Muscle of arm (tissue), 12 donors: ENCODE measurements around the gene PCNX2. TPM values are rescaled to one million over a fixed set of nuclear protein-coding genes. Genes with fewer than 3 reads are reported as not detected.
"Not testable (repeated sequence)": the region's sequence is repeated elsewhere in the genome, so short reads cannot be mapped to it uniquely, and the experiment has no call there.

Experiments
- DNase-seq: peaks from one replicate; pipeline ENCODE4 v3.0.0-alpha.2; 2013
- polyA plus RNA-seq, 12 donors: library from polyadenylated mRNA; unstranded; fragments of 120-200 nt; gene quantifications; one replicate each; pipeline ENCODE4 v1.2.1, GENCODE V29; 2013; ENCODE audit not compliant: insufficient read length in 12 of 12

The PCNX2 gene
- polyA plus RNA-seq, 12 donors = 1.5 to 17.6 (median 3.3) TPM; not detected in 1

DNA sequence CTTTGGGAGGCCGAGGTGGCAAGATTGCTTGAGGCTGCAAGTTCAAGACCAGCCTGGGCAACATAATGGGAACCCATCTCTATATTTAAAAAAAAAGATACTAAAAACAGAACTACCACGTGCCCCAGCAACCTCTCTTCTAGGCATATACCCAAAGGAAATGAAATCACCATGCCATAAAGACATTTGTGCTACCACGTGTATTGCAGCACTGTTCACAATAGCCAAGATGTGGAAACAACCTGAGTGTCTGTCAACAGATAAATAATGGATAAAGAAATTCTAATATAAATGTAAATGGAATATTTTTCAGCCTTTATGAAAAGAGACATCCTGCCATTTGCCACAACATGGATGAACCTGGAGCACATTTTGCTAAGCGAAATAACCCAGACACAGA is 128.6 kb downstream of the PCNX2 start:
- no peak for DNase-seq

DNA sequence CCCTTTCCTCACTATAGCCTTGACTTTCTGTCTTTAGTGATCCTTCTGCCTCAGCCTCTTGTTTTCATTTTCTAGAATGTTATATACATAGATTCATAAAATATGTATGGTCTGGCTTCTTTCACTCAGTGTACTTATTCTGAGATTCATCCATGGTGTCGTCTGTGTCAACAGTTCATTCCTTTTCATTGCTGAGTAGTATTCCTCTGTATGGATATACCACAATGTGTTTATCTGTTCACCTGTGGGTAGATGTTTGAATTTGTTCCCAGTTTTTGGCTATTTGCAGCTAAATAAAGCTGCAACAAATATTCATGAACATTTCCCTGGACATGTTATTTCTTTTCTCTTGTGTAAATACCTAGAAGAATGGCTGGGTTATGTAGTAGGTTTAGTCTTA is 131.8 kb downstream of the PCNX2 start:
- DNase-seq = no peak

DNA sequence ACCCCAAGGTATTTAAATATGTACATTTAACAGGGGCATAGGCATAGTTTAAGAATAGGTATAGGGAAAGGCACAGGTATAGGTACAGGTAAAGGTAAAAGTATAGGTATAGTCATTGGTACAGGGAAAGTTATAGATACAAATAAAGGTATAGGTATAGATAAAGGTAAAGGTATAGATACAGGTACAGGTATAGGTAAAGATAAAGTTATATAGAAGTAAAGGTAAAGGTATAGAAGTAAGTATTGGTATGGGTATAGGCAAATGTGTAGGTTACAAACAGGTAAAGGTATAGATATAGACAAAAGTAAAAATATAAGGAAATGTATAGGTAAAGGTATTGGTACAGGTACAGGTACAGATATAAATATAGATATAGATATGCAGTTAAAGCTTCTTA is 137.2 kb downstream of the PCNX2 start:
- no peak for DNase-seq

DNA sequence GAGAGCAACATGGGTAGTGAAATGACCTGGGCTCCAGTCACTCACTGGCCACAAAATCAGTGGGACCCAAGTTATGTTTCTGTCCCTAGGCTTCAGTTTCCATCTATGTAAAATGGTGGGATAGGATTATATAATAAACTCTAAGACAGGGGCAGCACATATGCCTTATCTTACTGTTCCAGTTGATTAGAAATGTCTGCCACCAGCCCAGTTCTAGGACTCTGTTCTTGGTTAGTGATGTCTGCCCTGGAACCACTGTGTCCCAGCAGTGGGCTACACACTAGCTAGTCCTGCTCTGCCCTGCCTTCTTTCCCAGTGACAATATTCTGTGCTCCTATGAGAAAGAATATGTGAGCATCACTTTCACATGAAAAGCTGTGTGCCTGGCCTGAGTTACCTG is 138.3 kb downstream of the PCNX2 start:
- no peak for DNase-seq

DNA sequence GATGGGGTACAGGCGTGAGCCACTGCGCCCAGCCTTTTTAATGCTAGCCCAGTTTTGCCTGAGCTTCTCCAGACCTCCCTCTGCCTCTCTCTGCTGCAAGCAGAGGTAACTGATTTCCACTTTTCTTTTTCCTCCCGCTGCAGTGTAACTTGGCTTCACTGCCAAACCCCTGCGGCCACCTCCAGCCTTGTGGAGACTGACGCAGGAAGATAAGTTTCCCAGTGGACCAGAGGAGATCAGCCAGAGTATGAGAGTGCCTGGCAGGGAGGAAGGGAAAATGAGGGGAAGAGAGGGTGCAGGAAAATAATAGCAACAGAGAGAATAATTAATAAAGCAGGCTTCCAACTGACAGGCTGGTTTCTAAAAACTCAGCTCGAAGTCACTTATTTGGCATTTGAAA is 143.7 kb downstream of the PCNX2 start:
- peak; percentile 73 for DNase-seq

DNA sequence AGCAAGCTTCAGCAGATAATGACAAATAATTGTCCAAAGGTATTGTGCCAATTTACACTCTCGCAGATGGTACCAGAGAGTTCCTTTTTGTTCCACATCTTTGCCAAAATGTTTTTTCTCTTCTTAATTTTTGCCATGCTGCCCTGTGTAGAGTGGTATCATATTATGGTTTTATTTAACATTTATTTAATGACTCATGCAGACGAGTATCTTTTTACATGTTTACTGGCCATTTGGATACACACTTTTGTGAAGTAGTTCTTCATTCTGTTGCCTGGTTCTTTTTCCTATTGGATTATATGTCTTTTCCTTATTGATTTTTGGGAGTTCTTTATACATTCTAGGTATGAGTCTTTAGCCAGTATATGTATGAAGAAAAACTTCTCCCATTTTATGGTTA is 151.1 kb downstream of the PCNX2 start:
- no peak for DNase-seq

DNA sequence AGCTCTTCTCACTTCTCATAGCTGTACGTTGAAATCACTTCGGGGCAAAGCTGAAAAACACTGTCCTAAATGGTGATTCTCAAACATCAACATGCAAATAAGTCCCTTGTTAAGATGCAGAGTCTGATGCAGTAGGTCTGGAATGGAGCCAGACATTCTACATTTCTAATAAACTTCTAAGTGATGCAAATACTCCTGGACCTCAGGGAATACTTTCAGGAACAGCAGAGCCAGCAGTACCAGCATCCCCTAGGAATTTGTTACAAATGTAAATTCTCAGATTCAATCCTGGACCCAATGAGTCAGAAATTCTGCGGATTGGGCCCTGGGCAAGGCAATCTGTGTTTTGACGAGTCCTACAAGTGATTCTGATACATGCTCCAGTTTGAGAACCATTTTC is 152.3 kb downstream of the PCNX2 start:
- DNase-seq = no peak

DNA sequence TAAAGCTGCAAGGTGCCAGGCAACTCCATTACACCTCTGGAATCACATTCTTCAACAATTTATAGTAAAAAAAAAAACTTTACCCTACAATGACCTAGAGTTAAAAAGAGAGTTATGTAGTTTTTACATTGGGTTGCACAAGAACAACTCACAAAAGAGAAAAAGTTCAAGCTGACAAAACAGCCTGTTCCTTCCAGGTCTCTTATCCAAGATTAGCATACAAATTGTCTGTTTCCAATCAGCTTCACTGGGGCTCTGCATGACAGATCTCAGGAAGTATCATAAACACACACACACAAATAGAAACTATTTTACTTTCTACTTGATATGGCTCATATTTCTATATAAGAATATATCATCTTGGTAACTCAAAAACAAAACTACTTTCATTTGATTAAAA is 154.6 kb downstream of the PCNX2 start:
- DNase-seq = no peak

DNA sequence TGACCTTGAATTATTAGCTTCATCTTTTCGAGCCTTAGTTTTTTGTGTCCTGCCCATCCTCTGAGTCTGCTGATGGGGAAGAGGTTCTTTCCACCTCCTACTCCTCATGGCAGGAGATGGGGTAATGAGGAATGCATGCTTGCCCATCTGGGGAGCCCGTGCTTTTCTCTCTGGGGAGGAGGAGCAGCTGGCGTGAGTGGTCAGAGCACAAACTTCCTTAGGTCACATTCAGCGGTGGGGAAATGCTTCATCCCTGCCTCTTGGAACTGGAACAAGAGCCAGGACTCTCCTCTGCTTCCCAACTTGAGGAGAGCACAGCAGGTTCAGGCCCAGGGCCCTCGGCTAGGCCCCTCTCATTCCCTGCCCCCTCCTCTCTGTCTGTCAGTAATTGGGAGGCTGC is 155.0 kb downstream of the PCNX2 start:
- DNase-seq = no peak

DNA sequence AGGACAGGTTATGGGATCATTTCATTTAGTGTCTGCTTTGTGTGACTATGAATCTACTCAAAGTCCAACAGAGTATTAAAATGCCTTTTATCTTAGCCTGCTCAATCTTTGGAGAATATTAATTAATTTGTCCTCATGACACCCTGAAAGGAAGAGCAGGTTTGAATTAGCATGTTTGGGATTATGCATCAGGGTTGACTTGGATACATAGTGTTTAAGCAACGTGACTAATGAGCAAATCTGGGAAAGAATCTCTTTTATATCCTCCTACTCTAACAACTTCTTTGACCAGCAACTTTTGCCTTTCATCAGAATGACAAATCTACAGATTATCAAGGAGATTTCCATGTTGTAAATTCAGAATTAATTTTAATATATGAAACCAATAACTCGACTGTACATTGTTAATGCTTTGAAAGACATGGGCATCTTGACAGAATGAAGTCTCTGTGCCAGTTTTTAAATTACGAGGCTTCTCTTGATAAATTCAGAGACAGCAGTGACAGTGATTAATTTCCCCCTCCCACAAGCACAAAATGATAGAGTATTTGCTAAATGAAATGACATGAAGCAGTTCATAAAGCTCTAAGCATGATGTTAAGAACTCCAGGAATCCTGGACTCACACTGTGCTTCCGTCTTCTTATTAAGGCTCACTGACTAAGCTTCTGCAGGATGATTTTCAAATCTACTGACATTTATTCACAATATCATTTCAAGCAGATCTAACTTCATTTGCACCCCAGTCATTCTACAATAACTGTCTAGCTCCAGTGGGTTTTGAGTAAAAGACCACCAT is 156.5 kb downstream of the PCNX2 start:
- DNase-seq = no peak

DNA sequence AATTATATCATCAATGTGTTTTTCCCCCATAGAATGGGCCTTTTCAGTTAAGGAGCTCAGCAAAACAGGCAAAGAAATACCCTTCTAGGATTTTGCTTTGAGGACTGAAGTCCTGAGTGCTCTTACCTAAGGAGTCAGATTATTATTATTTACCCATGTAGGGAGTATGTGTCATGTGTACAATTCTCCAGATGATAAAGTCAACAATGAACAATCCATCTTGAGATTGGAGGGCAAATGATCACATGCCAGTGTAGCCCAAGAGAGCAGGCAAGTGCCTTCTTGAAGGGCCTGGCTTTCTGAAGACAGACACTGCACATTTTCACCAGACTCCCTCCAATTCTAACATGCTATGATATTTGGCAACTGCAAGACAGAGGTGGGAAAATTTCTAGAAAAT is 159.7 kb downstream of the PCNX2 start:
- DNase-seq = no peak

DNA sequence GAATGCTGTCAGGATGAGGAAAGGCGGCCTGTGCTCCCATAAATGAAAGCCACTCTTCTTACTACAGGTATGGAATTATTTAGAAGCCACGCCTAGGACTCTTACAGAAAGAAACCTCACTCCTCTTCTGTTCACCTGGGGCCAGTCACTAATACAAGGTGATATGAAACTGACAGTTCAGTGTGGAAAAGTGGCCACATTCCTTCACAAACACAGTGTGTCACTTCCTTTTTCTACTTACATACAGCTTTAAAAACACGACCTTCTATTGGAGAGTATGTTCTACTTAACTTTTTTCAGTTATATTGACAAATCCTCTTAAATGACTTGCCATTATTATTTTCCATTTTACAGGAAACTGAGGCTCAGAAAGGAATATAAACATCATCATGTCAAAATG is 163.1 kb downstream of the PCNX2 start:
- no peak for DNase-seq

DNA sequence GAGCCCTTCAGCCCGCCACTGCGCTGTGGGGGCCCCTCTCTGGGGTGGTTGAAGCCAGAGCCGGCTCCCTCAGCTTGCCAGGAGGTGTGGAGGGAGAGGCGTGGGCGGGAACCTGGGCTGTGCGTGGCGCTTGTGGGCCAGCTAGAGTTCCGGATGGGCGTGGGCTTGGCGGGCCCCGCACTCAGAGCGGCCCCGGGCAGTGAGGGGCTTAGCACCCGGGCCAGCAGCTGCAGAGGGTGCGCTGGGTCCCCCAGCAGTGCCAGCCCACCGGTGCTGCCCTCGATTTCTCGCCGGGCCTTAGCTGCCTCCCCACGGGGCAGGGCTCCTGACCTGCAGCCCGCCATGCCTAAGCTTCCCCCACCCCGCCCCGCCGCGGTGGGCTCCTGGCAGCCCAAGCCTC is 166.5 kb downstream of the PCNX2 start:
- DNase-seq = not testable (repeated sequence)

DNA sequence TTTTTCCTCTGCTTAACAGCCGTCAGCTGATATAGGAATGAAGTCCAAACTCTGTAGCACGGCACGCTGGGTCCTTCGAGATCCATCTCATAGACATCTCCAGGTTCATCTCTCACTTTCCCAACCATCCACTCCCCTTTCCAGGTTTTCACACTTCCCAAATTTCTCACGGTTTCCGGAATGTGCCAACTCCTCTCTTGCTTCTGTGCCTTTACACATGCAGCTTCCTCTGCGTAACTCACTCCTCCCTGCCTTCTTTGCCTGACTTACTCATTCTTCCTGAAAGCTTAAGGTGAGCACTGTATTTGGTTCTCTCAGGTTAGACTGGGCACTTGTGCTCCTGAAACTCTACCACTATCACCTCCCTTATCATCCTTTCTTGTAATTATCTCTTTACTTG is 168.4 kb downstream of the PCNX2 start:
- DNase-seq = no peak

DNA sequence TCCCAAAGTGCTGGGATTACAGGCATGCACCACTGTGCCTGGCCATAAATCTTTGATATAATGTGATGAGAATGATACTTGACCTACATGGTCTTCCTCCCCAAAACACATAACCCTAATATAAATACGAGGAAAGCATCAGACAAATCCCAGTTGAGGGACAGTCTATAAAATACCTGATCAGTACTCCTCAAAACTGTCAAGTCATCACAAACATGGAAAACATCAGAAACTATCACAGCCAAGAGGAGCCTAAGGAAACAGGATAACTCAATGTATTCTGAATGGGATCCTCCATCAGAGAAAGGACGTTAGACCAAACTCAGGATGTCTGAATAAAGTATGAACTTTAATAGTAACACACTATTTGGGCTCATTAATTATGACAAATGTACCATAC is 172.7 kb downstream of the PCNX2 start:
- DNase-seq = no peak

DNA sequence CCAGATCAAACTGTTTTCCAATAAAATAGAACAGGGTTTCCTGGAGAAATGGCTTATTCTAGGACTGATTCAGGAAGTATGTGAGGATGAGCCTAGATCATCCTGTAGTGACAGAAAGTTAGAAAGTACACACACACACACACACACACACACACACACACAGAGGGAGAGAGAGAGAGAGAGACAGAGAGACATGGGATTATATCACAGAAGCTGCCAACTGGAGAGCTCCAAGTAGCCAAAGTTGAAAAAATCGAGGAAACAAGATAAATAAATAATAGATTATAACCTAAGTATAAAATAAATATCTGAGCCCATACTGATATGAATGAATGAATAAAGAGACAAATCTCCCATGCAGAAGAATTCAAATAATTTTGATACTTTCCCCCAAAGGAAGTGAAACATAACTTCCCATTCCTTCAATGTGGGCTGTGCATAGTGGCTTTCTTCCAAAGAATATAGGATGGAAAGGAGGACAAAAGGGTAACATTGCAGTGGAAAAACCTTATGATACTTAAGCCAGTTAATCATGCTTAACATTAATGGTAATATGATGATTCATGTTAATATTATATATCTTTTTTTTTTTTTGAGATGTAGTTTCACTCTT is 173.5 kb downstream of the PCNX2 start:
- no peak for DNase-seq

DNA sequence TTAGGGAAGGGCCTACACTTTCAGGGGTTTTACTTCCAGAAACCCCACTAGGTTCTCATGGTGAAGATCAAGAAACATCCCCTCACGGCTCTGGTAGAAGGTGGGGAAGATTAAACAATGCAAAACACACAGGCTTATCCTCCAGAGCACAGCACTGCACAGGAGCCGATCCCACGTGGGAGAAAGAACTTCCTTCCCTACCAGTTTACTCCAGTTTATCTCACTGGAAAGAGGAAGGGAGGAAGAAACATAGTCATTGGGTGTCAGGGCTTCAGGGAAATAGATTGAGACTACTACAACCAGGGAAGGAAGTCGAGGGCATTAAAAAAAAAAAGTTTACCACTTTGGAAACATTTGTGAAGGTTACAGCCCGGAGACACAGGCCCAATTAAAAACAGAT is 180.7 kb downstream of the PCNX2 start:
- DNase-seq = no peak

DNA sequence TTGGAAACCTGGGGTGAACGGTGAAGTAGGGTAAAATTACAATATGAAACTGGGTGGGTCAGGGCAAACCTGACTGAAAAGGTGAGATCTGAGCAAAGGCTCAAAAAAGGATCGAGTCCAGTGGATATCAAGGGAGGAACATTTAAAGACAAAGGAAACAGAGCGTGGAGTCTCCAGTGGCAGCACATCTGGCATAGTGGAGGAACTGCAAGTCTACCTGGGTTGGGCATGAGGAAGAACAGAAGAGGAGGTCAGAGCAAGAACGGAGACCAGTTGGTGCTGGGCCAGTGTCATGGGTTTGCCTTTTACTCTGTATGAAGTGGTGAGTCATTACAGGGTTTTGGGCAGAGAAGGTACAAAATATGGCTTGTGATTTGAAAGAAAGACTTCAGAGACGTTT is 181.4 kb downstream of the PCNX2 start:
- no peak for DNase-seq

DNA sequence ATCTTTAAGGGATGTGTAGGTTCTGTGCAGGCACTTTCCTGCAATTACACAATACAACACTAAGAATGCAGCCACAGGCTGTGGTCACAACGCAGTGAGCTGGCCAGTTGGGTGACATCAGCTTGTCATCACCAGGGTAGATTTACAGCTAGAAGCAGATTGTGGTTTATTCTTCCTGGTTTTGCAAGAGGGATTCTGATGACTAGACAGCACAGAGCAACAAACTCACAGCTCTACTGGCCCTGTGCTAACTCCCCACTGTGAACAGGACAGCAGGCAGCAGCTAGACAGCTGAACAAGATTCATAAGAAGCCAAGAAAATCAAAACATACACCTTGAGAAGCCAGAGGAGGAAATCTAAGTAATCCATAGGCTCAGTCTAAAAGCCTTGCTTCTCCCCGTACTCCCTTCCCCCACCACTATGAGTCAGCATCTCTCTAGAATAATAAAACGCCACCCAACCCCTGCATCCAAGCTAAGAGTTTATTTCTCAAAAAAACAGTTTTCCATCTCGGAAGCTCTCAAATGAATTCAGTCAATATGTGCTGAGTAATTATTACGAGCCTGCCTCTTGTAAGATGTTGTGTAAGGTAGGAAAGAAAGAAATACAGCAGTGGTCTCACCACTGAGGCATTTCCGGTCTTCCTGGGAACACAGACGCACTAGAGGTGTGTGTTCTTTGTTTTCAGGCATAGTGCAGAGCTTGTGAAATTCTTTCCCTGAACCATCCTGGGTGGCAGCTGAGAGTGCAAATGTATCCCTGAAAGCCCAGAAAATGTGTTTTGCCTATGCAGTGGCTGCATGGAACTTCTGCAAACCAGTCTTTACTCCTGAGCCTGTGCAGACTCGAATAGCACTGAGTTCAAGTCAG is 182.3 kb downstream of the PCNX2 start:
- DNase-seq = peak; percentile 92

DNA sequence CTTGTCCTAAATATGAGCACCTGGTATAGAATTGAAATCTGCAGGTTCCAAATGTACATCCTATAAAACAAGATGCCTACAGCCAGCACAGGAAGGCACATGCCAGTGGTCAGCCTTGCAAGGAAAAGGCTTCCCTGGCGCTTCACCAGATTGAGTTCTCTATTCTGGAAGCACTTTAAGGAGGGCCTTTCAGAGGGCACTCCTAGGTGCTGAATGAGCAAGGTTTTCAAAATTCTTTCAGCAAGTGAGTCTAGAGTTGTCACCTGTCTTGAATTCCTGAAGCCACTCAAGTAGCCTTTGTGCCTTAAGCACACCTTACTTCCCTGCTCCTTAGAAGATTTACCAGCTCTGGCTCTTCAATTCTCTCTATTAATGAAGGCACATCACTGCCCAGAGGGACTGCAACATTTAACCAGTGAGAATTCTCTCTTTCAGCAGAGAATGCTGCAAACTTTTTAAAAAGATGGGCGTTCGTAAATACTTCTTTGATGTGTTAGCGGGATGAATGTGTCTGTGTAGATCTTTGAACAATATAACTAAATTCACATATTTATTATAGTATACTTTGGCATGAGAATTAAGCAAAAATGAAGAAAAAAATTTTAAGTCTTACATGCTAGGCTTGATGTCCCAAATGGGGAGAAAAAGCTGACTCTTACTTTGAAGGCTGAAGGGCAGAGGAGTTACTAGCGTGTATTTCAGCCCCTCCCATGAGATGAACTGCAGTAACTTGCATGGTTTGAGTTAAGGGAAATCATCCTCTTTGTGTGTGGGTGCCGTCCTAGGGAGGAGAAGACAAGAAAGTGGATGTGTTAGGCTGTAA is 183.1 kb downstream of the PCNX2 start:
- no peak for DNase-seq

DNA sequence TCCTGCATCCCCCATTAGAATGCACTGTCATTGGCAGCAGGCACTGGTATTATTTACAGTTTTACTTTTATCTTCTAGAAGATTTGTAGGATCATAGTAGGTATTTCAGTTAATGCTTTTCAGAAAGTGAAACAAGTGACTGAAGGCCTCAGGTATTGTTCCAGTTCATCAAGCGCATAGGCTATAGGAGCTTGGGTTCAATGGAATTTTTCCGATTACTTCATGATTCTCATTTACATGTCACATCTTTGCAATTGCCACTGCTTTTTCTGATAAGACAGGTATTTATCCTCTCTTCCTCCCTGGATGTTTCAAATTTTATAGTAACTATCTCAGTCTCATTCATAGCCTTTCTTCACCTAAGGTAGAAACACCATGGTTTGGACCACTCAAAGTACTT is 183.8 kb downstream of the PCNX2 start:
- DNase-seq = no peak

DNA sequence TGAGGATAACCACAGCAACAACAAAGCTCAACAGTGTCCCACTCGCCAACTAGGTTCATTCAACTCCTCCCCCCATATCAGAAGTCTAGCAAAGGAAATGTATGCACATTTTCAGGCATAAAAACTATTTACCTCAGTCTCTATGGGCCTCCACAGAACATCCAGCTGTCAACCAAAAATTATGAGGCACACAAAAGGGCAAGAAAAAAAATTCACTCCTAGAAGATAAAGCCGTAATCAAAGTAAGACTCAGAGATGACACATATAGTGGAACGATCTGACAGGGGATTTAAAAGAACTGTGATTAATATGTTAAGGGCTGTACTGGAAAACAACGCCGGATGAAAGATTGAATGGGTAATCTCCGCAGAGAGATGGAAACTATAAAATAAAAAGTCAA is 186.4 kb downstream of the PCNX2 start:
- no peak for DNase-seq
